Measurements from ENCODE around the gene NOX3.
"Not testable (repeated sequence)": the region's sequence is repeated elsewhere in the genome, so short reads cannot be mapped to it uniquely, and the experiment has no call there.

Gene NOX3

GRCh38 chr6:155362968-155363632 is 92.5 kb downstream of the NOX3 start:
- not testable (repeated sequence) for DNase-seq

GRCh38 chr6:155354167-155354566 is 101.5 kb downstream of the NOX3 start:
- DNase-seq: no peak

- no peak for DNase-seq
Measured at GRCh38 chr6:155352811-155353210, 102.8 kb downstream of the NOX3 start.

GRCh38 chr6:155352130-155352420 is 103.6 kb downstream of the NOX3 start:
- DNase-seq: no peak

- DNase-seq: no peak
Measured at GRCh38 chr6:155351273-155352129, 104.1 kb downstream of the NOX3 start.

- no peak for DNase-seq
Measured at GRCh38 chr6:155349956-155350355, 105.7 kb downstream of the NOX3 start.

GRCh38 chr6:155349129-155349528 is 106.5 kb downstream of the NOX3 start:
- no peak for DNase-seq

GRCh38 chr6:155347800-155348199 is 107.8 kb downstream of the NOX3 start:
- no peak for DNase-seq

GRCh38 chr6:155346957-155347356 is 108.7 kb downstream of the NOX3 start:
- DNase-seq: no peak

Measured in CD4-positive, alpha-beta T cell treated with Interleukin-1 beta for 1 hour (primary cell).